Tibial artery (tissue), 4 donors: ENCODE results near the gene SLC13A3.

Source experiments
- DNase-seq, 2 donors: peaks; one replicate each; pipeline ENCODE4 v3.0.0-alpha.2; 2019
- H3K27ac ChIP-seq, 2 donors: fragments of 200-600 bp; sonication (generic) in 1 of 2; 1 replicate in 1 of 2; 2 replicates in 1 of 2; pipeline ENCODE4 v1.5.1; 2018 to 2019; ENCODE audit warnings: mild to moderate bottlenecking in 1 of 2
- H3K27me3 ChIP-seq, 2 donors: fragments of 200-600 bp; sonication (generic) in 1 of 2; one replicate each; pipeline versions ENCODE4 v1.5.1 to v1.6.0; 2016 to 2019
- H3K36me3 ChIP-seq, 3 donors: fragments of 200-600 bp; sonication (generic) in 2 of 3; one replicate each; pipeline ENCODE4 v1.5.1; 2016 to 2019; ENCODE audit warnings: mild to moderate bottlenecking in 2 of 3
- H3K4me1 ChIP-seq, 4 donors: fragments of 200-600 bp; sonication (generic) in 2 of 4; 1 replicate in 3 of 4; 2 replicates in 1 of 4; pipeline ENCODE4 v1.5.1; 2016 to 2019
- H3K4me3 ChIP-seq, 2 donors: fragments of 200-600 bp; sonication (generic) in 1 of 2; 1 replicate in 1 of 2; 2 replicates in 1 of 2; pipeline ENCODE4 v1.5.1; 2018 to 2019; ENCODE audit warnings: mild to moderate bottlenecking in 2 of 2
- H3K9me3 ChIP-seq, 3 donors: fragments of 200-600 bp; sonication (generic) in 1 of 3; one replicate each; pipeline ENCODE4 v1.5.1; 2016 to 2019
- CTCF ChIP-seq, 2 experiments: fragments of 200-600 bp in 1 of 2; fragments of 450-650 bp in 1 of 2; IDR thresholded peaks; one replicate each; pipeline ENCODE4 v1.5.1; 2017 to 2019; ENCODE audit warnings: antibody characterized with exemption in 2 of 2, mild to moderate bottlenecking in 1 of 2, moderate library complexity in 1 of 2
- intact Hi-C: fragments of 100-400 bp; cut with DNase I; formaldehyde crosslinking; loops from one replicate; pipeline ENCODE4 v1.15.0; 2023; ENCODE audit warnings: low total_unique reads

The SLC13A3 gene

GRCh38 chr20:46665602-46666001, 14.3 kb upstream of the SLC13A3 start:
- Histone ChIP-seq H3K27me3 (no peaks in the 10 kb centered on the region), H3K9me3 (peaks cover 0 to 13% (median 2%) of the 10 kb centered on the region in 3 donors), H3K4me1 (no peaks in the 10 kb centered on the region), H3K36me3 (no peaks in the 10 kb centered on the region), H3K27ac (no peak overlapping the region), H3K4me3 (no peak overlapping the region)
- no peak for TF ChIP-seq CTCF (IDR thresholded peaks at IDR 0.05)
- intact Hi-C loops, result no loop called here
- DNase-seq, result no peak

- DNase-seq, result no peak
- Histone ChIP-seq H3K36me3 (no peaks in the 10 kb centered on the region), H3K27me3 (no peaks in the 10 kb centered on the region), H3K9me3 (peaks cover 0 to 10% (median 0%) of the 10 kb centered on the region in 3 donors), H3K4me3 (no peak overlapping the region), H3K4me1 (no peaks in the 10 kb centered on the region), H3K27ac (no peak overlapping the region)
- TF ChIP-seq CTCF (IDR thresholded peaks at IDR 0.05), result no peak
- intact Hi-C loops, result no loop called here
Measured at GRCh38 chr20:46663531-46663930, 12.3 kb upstream of the SLC13A3 start.

GRCh38 chr20:46661659-46662058, 10.4 kb upstream of the SLC13A3 start:
- no peak for TF ChIP-seq CTCF (IDR thresholded peaks at IDR 0.05)
- intact Hi-C loops, result no loop called here

GRCh38 chr20:46660487-46660886, 9.2 kb upstream of the SLC13A3 start:
- H3K4me3 ChIP-seq, result no peak overlapping the region
- no peak for TF ChIP-seq CTCF (IDR thresholded peaks at IDR 0.05)
- H3K9me3 ChIP-seq, result peaks cover 0 to 13% (median 0%) of the 10 kb centered on the region in 3 donors
- no peak for DNase-seq
- intact Hi-C loops, result no loop called here
- H3K27ac ChIP-seq, result no peak overlapping the region
- H3K36me3 ChIP-seq, result no peaks in the 10 kb centered on the region
- H3K27me3 ChIP-seq, result no peaks in the 10 kb centered on the region
- no peaks in the 10 kb centered on the region for H3K4me1 ChIP-seq

More at GRCh38 chr20:46661659-46662058, 10.4 kb upstream of the SLC13A3 start:
- no peak overlapping the region for H3K27ac ChIP-seq
- no peaks in the 10 kb centered on the region for H3K27me3 ChIP-seq
- peaks cover 0 to 13% (median 0%) of the 10 kb centered on the region in 3 donors for H3K9me3 ChIP-seq
- no peaks in the 10 kb centered on the region for H3K36me3 ChIP-seq
- H3K4me3 ChIP-seq, result no peak overlapping the region
- H3K4me1 ChIP-seq, result no peaks in the 10 kb centered on the region
- no peak for DNase-seq

- DNase-seq, result peak in 1 of 2 donors; percentile 21
- Histone ChIP-seq H3K9me3 (peaks cover 0 to 13% (median 0%) of the 10 kb centered on the region in 3 donors), H3K27me3 (peaks cover 0 to 7% of the 10 kb centered on the region in 2 donors), H3K27ac (no peak overlapping the region), H3K4me1 (no peaks in the 10 kb centered on the region), H3K4me3 (no peak overlapping the region), H3K36me3 (no peaks in the 10 kb centered on the region)
- intact Hi-C loops, result no loop called here
- no peak for TF ChIP-seq CTCF (IDR thresholded peaks at IDR 0.05)
Measured at GRCh38 chr20:46657618-46658017, 6.4 kb upstream of the SLC13A3 start.

- intact Hi-C loops, result no loop called here
- DNase-seq, result no peak
- H3K27me3 ChIP-seq, result peaks cover 0 to 8% of the 10 kb centered on the region in 2 donors
- no peaks in the 10 kb centered on the region for H3K4me1 ChIP-seq
- no peak for TF ChIP-seq CTCF (IDR thresholded peaks at IDR 0.05)
- H3K27ac ChIP-seq, result no peak overlapping the region
- H3K9me3 ChIP-seq, result peaks cover 0 to 13% (median 0%) of the 10 kb centered on the region in 3 donors
- no peak overlapping the region for H3K4me3 ChIP-seq
- H3K36me3 ChIP-seq, result no peaks in the 10 kb centered on the region
Measured at GRCh38 chr20:46657137-46657536, 5.9 kb upstream of the SLC13A3 start.
